Karpas-422 (cell line): ENCODE results near the gene CACNA1H. TPM values are rescaled to one million over a fixed set of nuclear protein-coding genes. Genes with fewer than 3 reads are reported as not detected.

Source experiments
- DNase-seq: peaks from one replicate; pipeline ENCODE4 v3.0.0-alpha.2; 2015
- H2AFZ ChIP-seq: fragments of 200-600 bp; sonication (generic); 2 replicates; pipeline ENCODE4 v1.6.1; 2014; ENCODE audit warnings: antibody characterized with exemption, low read length, mixed read lengths
- H3K27ac ChIP-seq: fragments of 200-600 bp; sonication (generic); 2 replicates; pipeline ENCODE4 v1.5.1; 2014; ENCODE audit warnings: mild to moderate bottlenecking, low read length, moderate library complexity
- H3K27me3 ChIP-seq: fragments of 200-600 bp; sonication (generic); 2 replicates; pipeline ENCODE4 v1.6.1; 2014; ENCODE audit warnings: low read length, mixed read lengths
- H3K36me3 ChIP-seq: fragments of 200-600 bp; sonication (generic); 2 replicates; pipeline ENCODE4 v1.6.1; 2014; ENCODE audit warnings: low read length, mixed read lengths; ENCODE audit not compliant: insufficient read depth
- H3K4me1 ChIP-seq: fragments of 200-600 bp; sonication (generic); 2 replicates; pipeline ENCODE4 v1.6.1; 2014; ENCODE audit warnings: mild to moderate bottlenecking, low read length, mixed read lengths
- H3K4me2 ChIP-seq: fragments of 200-600 bp; sonication (generic); 2 replicates; pipeline ENCODE4 v1.6.1; 2014; ENCODE audit warnings: low read length, low read depth, mild to moderate bottlenecking; ENCODE audit not compliant: poor library complexity, severe bottlenecking
- H3K4me3 ChIP-seq: fragments of 200-600 bp; sonication (generic); 2 replicates; pipeline ENCODE4 v1.5.1; 2014; ENCODE audit warnings: mild to moderate bottlenecking, antibody characterized with exemption, low read length, mixed read lengths
- H3K79me2 ChIP-seq: fragments of 200-600 bp; sonication (generic); 2 replicates; pipeline ENCODE4 v1.6.1; 2014; ENCODE audit warnings: mild to moderate bottlenecking, low read length, mixed read lengths
- H3K9ac ChIP-seq: fragments of 200-600 bp; sonication (generic); 2 replicates; pipeline ENCODE4 v1.6.0; 2014; ENCODE audit warnings: low read length
- H3K9me2 ChIP-seq: fragments of 200-600 bp; sonication (generic), shearing (Covaris generic); replicated peaks from 2 replicates; pipeline ENCODE4 v1.6.0; 2014; ENCODE audit warnings: mild to moderate bottlenecking, low read length, moderate library complexity; ENCODE audit not compliant: insufficient read depth
- H3K9me3 ChIP-seq: fragments of 300-700, 200-600 bp; sonication (generic); 2 replicates; pipeline ENCODE4 v1.6.1; 2014; ENCODE audit warnings: low read length, mixed read lengths
- H4K20me1 ChIP-seq: fragments of 200-600 bp; sonication (generic); 2 replicates; pipeline ENCODE4 v1.6.1; 2014; ENCODE audit warnings: mild to moderate bottlenecking, antibody characterized with exemption, low read length, low read depth; ENCODE audit not compliant: insufficient read depth
- total RNA-seq: library from RNA; depleted of rRNA; stranded (reverse); fragments of >200 nt; shearing (Covaris generic); gene quantifications from 2 replicates; pipeline ENCODE4 v1.2.3, GENCODE V29; 2014; ENCODE audit warnings: low replicate concordance

Gene CACNA1H
- total RNA-seq, 1 experiment from 2014 or later: not detected

DNA sequence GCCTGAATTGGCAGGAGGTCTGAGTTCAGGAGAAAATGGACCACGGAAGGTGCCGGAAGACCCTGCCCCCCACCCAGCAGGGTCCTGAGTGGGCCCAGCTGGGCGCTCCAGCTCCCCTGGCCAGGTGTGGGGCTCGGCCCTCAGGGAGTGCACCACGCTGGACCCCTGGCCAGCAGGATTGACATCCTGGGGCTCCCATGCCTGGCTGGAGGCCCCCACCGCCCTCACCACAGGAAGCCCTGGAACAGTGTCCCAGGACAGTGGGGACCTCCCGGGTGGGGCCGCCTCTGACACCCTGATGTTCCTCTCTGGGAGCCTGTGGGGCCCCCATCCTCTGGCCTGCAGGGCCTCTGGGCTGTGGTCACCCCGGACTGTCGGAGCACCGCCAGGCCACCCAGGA lies 28.1 kb upstream of the CACNA1H start:
- H3K27me3 ChIP-seq: no peaks in the 10 kb centered on the region
- no peak overlapping the region for H3K4me3 ChIP-seq
- no peaks in the 10 kb centered on the region for H3K36me3 ChIP-seq

DNA sequence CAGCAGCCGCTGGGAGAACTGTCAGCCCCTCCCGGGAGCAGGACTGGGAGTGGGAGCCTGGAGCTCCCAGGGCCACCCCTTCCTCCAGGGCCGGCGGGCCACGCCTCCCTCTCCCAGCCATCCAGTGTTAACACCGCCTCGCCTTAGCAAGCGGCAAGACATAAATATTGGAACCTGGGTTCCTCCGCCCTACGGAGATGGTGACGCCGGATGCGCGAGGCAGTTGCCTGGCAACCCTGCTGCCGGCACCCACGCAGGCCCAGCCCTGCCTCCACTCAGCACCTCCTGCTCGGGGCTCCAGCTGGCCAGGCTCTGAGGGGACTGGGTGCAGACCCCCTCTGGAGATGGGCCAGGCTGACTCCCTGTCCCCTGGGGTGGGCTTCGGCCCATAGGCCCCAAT lies 27.4 kb upstream of the CACNA1H start:
- H3K9me2 ChIP-seq: no peaks in the 10 kb centered on the region
- peaks cover 4% of the 10 kb centered on the region for H3K4me1 ChIP-seq
- no peak overlapping the region for H3K27ac ChIP-seq
- H3K4me3 ChIP-seq: no peak overlapping the region
- no peaks in the 10 kb centered on the region for H3K79me2 ChIP-seq
- no peaks in the 10 kb centered on the region for H3K9me3 ChIP-seq
- H3K36me3 ChIP-seq: no peaks in the 10 kb centered on the region
- H3K27me3 ChIP-seq: no peaks in the 10 kb centered on the region
- H3K4me2 ChIP-seq: no peak overlapping the region
- no peak overlapping the region for H2AFZ ChIP-seq
- DNase-seq: no peak
- no peaks in the 10 kb centered on the region; the same call in 1 of the 2 replicates for H4K20me1 ChIP-seq
- no peak overlapping the region for H3K9ac ChIP-seq

More for the DNA sequence above, 28.1 kb upstream of the CACNA1H start:
- Histone ChIP-seq H3K9me2 (no peaks in the 10 kb centered on the region), H3K9ac (no peak overlapping the region), H3K4me1 (peaks cover 10% of the 10 kb centered on the region), H3K79me2 (no peaks in the 10 kb centered on the region), H3K4me2 (no peak overlapping the region), H4K20me1 (no peaks in the 10 kb centered on the region; the same call in 1 of the 2 replicates), H2AFZ (no peak overlapping the region), H3K27ac (no peak overlapping the region), H3K9me3 (no peaks in the 10 kb centered on the region)
- DNase-seq: no peak

DNA sequence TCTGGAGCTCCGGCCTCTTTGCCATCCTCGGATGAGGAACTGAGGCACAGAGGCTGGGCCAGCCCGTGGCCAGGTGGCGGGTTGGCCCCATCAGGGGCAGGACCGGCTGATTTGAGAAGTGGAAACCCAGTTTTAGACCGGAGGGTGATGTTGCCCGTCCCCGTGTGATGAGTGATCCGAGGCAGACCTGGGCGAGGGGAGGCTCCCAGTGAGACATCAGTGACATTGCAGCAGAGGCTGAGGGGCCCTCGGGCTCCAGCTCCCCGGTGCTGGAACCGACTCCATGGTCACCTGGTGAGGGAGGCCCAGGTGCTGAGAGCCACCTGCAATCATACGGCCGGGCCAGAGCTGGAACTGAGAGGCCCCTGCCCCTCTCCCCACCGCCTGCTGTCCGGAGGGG lies 26.9 kb upstream of the CACNA1H start:
- H2AFZ ChIP-seq: no peak overlapping the region
- H4K20me1 ChIP-seq: no peaks in the 10 kb centered on the region
- no peak overlapping the region for H3K27ac ChIP-seq
- H3K4me3 ChIP-seq: no peak overlapping the region
- H3K9ac ChIP-seq: no peak overlapping the region
- no peaks in the 10 kb centered on the region for H3K9me3 ChIP-seq
- DNase-seq: no peak
- no peaks in the 10 kb centered on the region for H3K9me2 ChIP-seq
- H3K4me2 ChIP-seq: no peak overlapping the region
- H3K79me2 ChIP-seq: no peaks in the 10 kb centered on the region
- H3K36me3 ChIP-seq: no peaks in the 10 kb centered on the region
- no peaks in the 10 kb centered on the region for H3K27me3 ChIP-seq
- no peaks in the 10 kb centered on the region for H3K4me1 ChIP-seq

DNA sequence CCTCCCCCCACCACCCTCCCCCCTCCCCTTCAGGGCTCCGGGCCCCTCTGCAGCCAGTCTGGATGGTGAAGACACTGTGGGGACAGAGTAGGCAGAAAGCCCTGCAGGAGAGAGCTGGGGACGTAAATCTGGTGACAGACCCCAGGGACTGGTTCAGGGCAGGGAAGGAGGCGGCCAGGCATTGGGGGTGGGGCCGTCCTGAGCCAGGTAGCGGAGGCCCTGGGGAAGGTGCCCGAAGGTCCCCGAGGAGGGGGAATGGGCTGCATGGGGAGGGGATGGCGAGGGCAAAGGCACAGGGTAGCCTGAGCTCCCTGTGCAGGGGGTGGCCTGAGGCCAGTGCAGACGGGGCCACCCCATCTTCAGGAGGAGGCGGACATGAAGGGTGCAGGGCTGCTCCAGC lies 26.3 kb upstream of the CACNA1H start:
- Histone ChIP-seq H3K9ac (no peak overlapping the region), H3K9me2 (no peaks in the 10 kb centered on the region), H4K20me1 (no peaks in the 10 kb centered on the region), H3K4me3 (no peak overlapping the region), H3K27ac (no peak overlapping the region), H3K4me1 (no peaks in the 10 kb centered on the region), H3K27me3 (no peaks in the 10 kb centered on the region), H3K36me3 (no peaks in the 10 kb centered on the region), H3K9me3 (no peaks in the 10 kb centered on the region), H3K79me2 (no peaks in the 10 kb centered on the region), H2AFZ (no peak overlapping the region), H3K4me2 (no peak overlapping the region)
- no peak for DNase-seq

DNA sequence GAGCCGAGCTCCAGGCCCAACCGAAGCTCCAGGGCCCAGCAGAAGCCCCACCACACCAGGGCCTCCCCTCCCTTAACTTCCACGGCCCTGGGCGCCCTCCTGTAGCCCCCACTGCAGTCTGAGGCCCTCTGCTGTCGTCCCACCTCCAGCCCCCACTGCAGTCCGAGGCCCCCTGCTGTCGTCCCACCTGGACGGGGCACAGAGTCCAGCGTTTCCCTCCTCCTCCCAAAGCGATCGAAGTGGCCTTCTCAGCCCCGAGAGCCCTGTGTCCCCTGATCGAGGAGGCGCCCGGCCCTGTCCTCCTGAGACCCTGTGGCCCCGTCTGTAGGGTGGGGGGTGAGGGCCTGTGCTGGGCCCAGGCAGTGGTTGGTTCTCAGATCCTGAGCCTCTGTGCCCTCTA lies 25.8 kb upstream of the CACNA1H start:
- Histone ChIP-seq H2AFZ (no peak overlapping the region), H3K4me2 (no peak overlapping the region), H3K9me3 (no peaks in the 10 kb centered on the region), H3K27ac (no peak overlapping the region), H3K9me2 (no peaks in the 10 kb centered on the region), H3K27me3 (no peaks in the 10 kb centered on the region), H3K4me1 (no peaks in the 10 kb centered on the region), H3K79me2 (no peaks in the 10 kb centered on the region), H3K4me3 (no peak overlapping the region), H3K9ac (no peak overlapping the region), H3K36me3 (no peaks in the 10 kb centered on the region), H4K20me1 (no peaks in the 10 kb centered on the region)
- no peak for DNase-seq

DNA sequence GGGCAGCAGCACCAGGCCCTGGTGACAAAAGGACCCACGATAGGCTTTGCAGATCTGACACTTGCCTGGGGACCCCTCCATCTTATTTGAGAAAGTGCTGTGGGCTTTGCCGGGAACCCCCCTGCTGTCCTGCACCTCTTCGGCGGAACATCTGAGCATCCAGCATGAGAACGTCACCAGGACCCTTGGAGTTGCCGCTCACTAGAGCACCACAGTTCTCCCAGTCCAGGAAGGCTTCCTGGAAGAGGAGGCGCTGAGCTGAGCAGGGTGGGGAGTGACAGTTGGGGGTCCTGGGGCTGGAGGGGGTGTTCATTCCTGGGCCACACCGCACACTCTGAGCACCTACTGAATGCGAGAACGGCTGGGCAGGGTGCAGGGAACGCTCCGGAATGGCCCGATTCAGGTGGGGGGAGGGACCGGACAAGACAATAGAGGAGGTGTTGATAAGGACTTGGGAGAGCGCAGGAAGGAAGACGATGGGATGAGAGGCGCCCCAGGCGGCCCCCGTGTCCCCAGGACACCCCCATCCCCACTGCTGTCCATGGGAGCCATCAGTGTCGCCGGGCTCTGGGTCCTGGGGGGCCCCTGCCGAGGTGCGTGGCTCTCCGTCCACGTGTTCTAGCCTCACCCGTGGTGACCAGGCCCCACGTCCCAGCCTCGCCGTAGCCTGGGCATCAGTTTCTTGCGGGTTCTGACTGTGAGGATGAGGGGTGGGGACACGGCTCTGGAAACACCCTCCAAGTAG lies 24.8 kb upstream of the CACNA1H start:
- no peak overlapping the region for H2AFZ ChIP-seq
- H3K9me3 ChIP-seq: no peaks in the 10 kb centered on the region
- no peaks in the 10 kb centered on the region for H4K20me1 ChIP-seq
- H3K4me1 ChIP-seq: no peaks in the 10 kb centered on the region
- H3K4me2 ChIP-seq: no peak overlapping the region
- no peak overlapping the region for H3K4me3 ChIP-seq
- H3K79me2 ChIP-seq: no peaks in the 10 kb centered on the region
- no peaks in the 10 kb centered on the region for H3K9me2 ChIP-seq
- H3K9ac ChIP-seq: no peak overlapping the region
- H3K27me3 ChIP-seq: no peaks in the 10 kb centered on the region
- no peak overlapping the region for H3K27ac ChIP-seq
- no peak for DNase-seq
- no peaks in the 10 kb centered on the region for H3K36me3 ChIP-seq

DNA sequence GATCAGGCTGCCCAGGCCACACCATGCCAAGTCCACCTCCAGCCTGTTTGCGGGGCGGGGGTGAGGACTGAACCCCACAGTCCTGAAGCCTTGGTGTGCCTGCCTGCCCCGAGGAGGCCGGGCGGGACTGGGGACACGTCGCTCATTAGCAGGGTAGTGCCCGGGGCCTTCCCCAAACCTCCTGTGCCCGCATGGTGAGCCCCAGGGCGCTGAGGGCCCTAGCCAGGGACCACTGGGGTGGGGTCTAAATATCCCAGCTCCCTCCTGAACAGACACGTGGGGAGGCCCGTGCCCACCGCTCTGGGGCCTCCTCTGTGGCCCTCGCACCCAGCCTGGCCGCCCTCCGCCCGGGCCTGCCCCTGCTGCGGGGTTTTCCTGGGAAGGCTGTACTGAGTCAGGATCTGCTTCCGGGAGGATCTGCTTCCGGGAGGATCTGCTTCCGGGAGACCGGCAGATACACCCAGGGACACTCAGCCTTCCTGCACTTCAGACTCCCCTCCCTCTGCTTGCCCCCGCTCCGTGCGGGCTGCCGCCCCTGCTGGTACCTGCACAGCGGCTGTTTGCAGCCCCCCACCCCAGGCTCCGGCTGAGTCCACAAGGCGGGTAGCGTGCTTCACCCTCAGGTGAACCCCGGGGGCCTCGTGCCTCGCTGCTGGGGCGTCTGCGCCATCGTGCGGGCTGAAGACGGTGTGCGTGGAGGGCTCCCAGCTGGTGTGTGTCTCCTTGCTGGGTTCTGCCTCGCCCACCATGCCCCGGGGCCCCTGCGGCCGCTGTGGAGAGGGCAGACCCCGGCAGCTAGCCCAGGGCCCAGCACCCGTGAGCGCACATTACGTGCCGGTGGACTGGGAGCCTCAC lies 23.6 kb upstream of the CACNA1H start:
- Histone ChIP-seq H3K36me3 (no peaks in the 10 kb centered on the region), H3K27ac (no peak overlapping the region), H4K20me1 (no peaks in the 10 kb centered on the region), H3K79me2 (no peaks in the 10 kb centered on the region), H2AFZ (no peak overlapping the region), H3K9me2 (no peaks in the 10 kb centered on the region), H3K4me2 (no peak overlapping the region), H3K9me3 (no peaks in the 10 kb centered on the region), H3K4me3 (no peak overlapping the region), H3K4me1 (no peaks in the 10 kb centered on the region), H3K9ac (no peak overlapping the region), H3K27me3 (no peaks in the 10 kb centered on the region)
- DNase-seq: no peak

DNA sequence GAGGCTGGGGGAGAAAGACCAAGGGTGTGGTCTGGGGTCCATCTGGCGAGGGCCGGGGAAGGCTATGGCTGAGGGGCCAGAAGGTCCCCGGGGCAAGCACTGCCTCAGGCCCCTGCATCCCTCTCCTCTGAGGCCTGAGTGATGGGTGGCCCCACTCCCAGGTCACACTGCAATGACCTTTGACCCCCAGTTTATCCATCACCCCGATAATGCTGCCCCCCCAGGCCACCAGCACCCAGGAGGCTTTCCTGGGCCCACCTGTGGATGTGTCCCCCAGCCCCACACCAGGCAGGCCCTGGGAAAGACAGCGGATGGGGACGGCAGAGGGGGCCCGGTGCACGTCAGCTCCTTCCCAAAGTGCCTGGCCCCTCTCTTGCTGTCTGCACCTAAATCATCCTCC lies 22.5 kb upstream of the CACNA1H start:
- H3K4me2 ChIP-seq: no peak overlapping the region
- no peaks in the 10 kb centered on the region for H3K9me2 ChIP-seq
- H3K27ac ChIP-seq: no peak overlapping the region
- H3K36me3 ChIP-seq: no peaks in the 10 kb centered on the region
- no peaks in the 10 kb centered on the region for H3K79me2 ChIP-seq
- no peaks in the 10 kb centered on the region for H3K4me1 ChIP-seq
- H4K20me1 ChIP-seq: no peaks in the 10 kb centered on the region
- no peaks in the 10 kb centered on the region for H3K27me3 ChIP-seq
- DNase-seq: no peak
- no peak overlapping the region for H2AFZ ChIP-seq
- H3K9ac ChIP-seq: no peak overlapping the region
- H3K9me3 ChIP-seq: no peaks in the 10 kb centered on the region
- no peak overlapping the region for H3K4me3 ChIP-seq
